ENCODE measurements around the gene RBBP9. TPM values are rescaled to one million over a fixed set of nuclear protein-coding genes. Genes with fewer than 3 reads are reported as not detected.

The RBBP9 gene
- total RNA-seq, 1 donor from 2014 or later, result 12.7 TPM

DNA sequence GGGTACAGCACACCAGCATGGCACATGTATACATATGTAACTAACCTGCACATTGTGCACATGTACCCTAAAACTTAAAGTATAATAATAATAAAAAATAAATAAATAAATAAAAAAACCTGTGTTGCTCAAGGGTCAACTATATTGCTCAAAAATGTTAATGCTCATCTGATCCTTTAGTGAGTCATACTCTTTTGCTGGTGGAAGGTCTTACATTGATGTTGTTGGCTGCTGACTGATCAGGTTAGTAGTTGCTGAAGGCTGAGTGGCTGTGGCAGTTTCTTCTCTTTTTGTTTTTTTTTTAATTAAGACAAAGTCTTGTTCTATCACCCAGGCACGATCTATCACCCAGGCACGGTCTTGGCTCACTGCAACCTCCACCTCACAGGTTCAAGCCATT, 40.6 kb upstream of the RBBP9 start:
- no peaks in the 10 kb centered on the region for H3K27me3 Mint-ChIP-seq (ENCODE audit: unreplicated experiment)
- no peaks in the 10 kb centered on the region for H3K4me1 Mint-ChIP-seq (ENCODE audit: unreplicated experiment)
- H3K9me3 Mint-ChIP-seq (ENCODE audit: unreplicated experiment), result no peaks in the 10 kb centered on the region
- DNase-seq (ENCODE audit: extremely low spot score, unreplicated experiment), result no peak
- H3K27ac Mint-ChIP-seq (ENCODE audit: unreplicated experiment), result no peak overlapping the region
- TF ChIP-seq CTCF (IDR thresholded peaks at IDR 0.05), result no peak
- H3K4me3 Mint-ChIP-seq (ENCODE audit: unreplicated experiment), result no peak overlapping the region
- H3K36me3 Mint-ChIP-seq (ENCODE audit: unreplicated experiment), result peaks cover 36% of the 10 kb centered on the region

- H3K27ac Mint-ChIP-seq (ENCODE audit: unreplicated experiment), result no peak overlapping the region
- H3K27me3 Mint-ChIP-seq (ENCODE audit: unreplicated experiment), result no peaks in the 10 kb centered on the region
- no peaks in the 10 kb centered on the region for H3K4me1 Mint-ChIP-seq (ENCODE audit: unreplicated experiment)
- no peak overlapping the region for H3K4me3 Mint-ChIP-seq (ENCODE audit: unreplicated experiment)
- peaks cover 44% of the 10 kb centered on the region for H3K36me3 Mint-ChIP-seq (ENCODE audit: unreplicated experiment)
- no peak for TF ChIP-seq CTCF (IDR thresholded peaks at IDR 0.05)
- no peaks in the 10 kb centered on the region for H3K9me3 Mint-ChIP-seq (ENCODE audit: unreplicated experiment)
- no peak for DNase-seq (ENCODE audit: extremely low spot score, unreplicated experiment)
Measured at GRCh38 chr20:18533978-18534644, 37.1 kb upstream of the RBBP9 start.

GRCh38 chr20:18533491-18533890, 36.5 kb upstream of the RBBP9 start:
- H3K36me3 Mint-ChIP-seq (ENCODE audit: unreplicated experiment), result peaks cover 49% of the 10 kb centered on the region
- no peaks in the 10 kb centered on the region for H3K9me3 Mint-ChIP-seq (ENCODE audit: unreplicated experiment)
- TF ChIP-seq CTCF (IDR thresholded peaks at IDR 0.05), result no peak
- H3K27me3 Mint-ChIP-seq (ENCODE audit: unreplicated experiment), result no peaks in the 10 kb centered on the region
- H3K4me3 Mint-ChIP-seq (ENCODE audit: unreplicated experiment), result no peak overlapping the region
- no peaks in the 10 kb centered on the region for H3K4me1 Mint-ChIP-seq (ENCODE audit: unreplicated experiment)
- H3K27ac Mint-ChIP-seq (ENCODE audit: unreplicated experiment), result no peak overlapping the region
- DNase-seq (ENCODE audit: extremely low spot score, unreplicated experiment), result no peak

DNA sequence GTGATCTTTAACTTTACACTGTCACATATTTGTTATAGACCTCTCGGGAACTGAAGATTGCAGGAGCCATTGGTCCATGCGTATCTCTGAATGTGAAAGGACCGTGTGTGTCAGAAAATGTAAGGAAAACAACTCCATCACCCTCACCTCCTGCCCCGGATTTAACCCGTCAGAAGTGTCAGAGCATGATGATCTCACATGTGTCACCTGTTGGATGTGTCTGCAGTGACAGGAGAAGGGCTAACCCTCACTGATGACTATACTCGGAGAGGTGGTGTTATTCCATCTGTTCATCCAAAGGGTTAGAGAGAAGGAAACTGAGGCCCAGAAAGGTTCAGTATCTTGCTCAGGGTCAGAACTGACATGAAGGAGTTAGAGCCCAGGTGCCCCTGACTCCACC, 35.6 kb upstream of the RBBP9 start:
- H3K4me3 Mint-ChIP-seq (ENCODE audit: unreplicated experiment), result no peak overlapping the region
- H3K9me3 Mint-ChIP-seq (ENCODE audit: unreplicated experiment), result no peaks in the 10 kb centered on the region
- no peak overlapping the region for H3K27ac Mint-ChIP-seq (ENCODE audit: unreplicated experiment)
- peaks cover 48% of the 10 kb centered on the region for H3K36me3 Mint-ChIP-seq (ENCODE audit: unreplicated experiment)
- TF ChIP-seq CTCF (IDR thresholded peaks at IDR 0.05), result no peak
- DNase-seq (ENCODE audit: extremely low spot score, unreplicated experiment), result no peak
- H3K4me1 Mint-ChIP-seq (ENCODE audit: unreplicated experiment), result no peaks in the 10 kb centered on the region
- no peaks in the 10 kb centered on the region for H3K27me3 Mint-ChIP-seq (ENCODE audit: unreplicated experiment)

GRCh38 chr20:18529041-18529440, 32.0 kb upstream of the RBBP9 start:
- DNase-seq (ENCODE audit: extremely low spot score, unreplicated experiment), result no peak
- TF ChIP-seq CTCF (IDR thresholded peaks at IDR 0.05), result no peak
- H3K9me3 Mint-ChIP-seq (ENCODE audit: unreplicated experiment), result no peaks in the 10 kb centered on the region
- peaks cover 6% of the 10 kb centered on the region for H3K4me1 Mint-ChIP-seq (ENCODE audit: unreplicated experiment)
- H3K27me3 Mint-ChIP-seq (ENCODE audit: unreplicated experiment), result no peaks in the 10 kb centered on the region
- no peak overlapping the region for H3K27ac Mint-ChIP-seq (ENCODE audit: unreplicated experiment)
- no peak overlapping the region for H3K4me3 Mint-ChIP-seq (ENCODE audit: unreplicated experiment)
- peaks cover 54% of the 10 kb centered on the region for H3K36me3 Mint-ChIP-seq (ENCODE audit: unreplicated experiment)

Measured in osteocyte (in vitro differentiated cells).